Large intestine (tissue), 3 donors: ENCODE data around the gene NOX3. TPM values are rescaled to one million over a fixed set of nuclear protein-coding genes. Genes with fewer than 3 reads are reported as not detected.

Experiments used
- DNase-seq, 2 donors: peaks; one replicate each; pipeline versions ENCODE4 v3.0.0 to v3.0.0-alpha.2; 2013
- H3K27ac ChIP-seq: one replicate; pipeline ENCODE4 v1.5.1; 2013; ENCODE audit warnings: low read length
- H3K27me3 ChIP-seq: 2 replicates; pipeline ENCODE4 v1.6.1; 2013; ENCODE audit warnings: low read length; ENCODE audit not compliant: control insufficient read depth, insufficient read depth
- H3K36me3 ChIP-seq: 2 replicates; pipeline ENCODE4 v1.6.1; 2013; ENCODE audit warnings: low read length; ENCODE audit not compliant: control insufficient read depth, insufficient read depth
- H3K4me1 ChIP-seq: one replicate; pipeline ENCODE4 v1.6.1; 2013; ENCODE audit warnings: low read length; ENCODE audit not compliant: control insufficient read depth, insufficient read depth
- H3K4me3 ChIP-seq: one replicate; pipeline ENCODE4 v1.5.1; 2013; ENCODE audit warnings: low read length
- H3K9me3 ChIP-seq: one replicate; pipeline ENCODE4 v1.6.1; 2013; ENCODE audit warnings: mild to moderate bottlenecking, low read depth, low read length, moderate library complexity; ENCODE audit not compliant: control insufficient read depth
- WGBS: methylation state at CpG from one replicate; pipeline ENCODE4 v1.1.5; 2013; ENCODE audit warnings: low lambda C conversion rate; ENCODE audit not compliant: insufficient coverage; 5-methylcytosine and 5-hydroxymethylcytosine counted together
- polyA plus RNA-seq: library from polyadenylated mRNA; unstranded; fragments of 120-200 nt; gene quantifications from one replicate; pipeline ENCODE4 v1.2.1, GENCODE V29; 2013

Gene NOX3
- polyA plus RNA-seq, 1 donor: not detected

DNA sequence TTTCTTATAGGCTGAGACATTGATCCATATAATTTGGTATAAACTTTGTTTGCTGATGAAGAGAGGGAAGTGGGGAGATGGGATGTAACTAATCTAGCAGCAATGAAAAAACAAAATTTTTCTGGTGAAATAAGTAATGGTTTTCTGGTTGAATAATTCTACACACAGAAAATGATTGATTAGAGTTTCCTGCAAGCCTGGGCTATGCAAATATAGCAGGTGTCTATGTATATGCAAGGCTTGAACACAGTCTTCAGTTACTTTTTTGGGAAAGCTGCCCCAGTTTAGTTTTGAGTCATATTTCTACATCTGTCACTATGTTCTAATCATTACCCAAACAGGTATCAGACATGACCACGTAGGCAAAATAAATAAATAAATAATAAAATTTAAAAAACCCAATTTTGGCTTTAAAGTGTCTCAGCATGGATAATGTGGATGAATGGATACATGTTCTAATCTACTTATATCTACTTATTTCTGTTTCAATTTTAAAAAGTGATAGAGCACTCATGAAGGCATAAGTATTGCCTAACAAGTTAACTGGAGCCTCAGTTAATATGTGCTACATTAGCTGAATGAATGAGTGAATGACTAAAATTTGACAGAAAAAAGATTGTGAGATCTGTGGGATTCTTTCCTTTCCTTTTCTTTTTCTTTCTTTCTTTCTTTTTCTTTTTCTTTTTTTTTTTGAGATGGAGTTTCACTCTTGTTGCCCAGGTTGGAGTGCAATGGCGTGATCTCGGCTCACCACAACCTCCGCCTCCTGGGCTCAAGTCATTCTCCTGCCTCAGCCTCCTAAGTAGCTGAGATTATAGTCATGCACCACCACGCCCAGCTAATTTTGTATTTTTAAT, 104.1 kb downstream of the NOX3 start:
- WGBS: 93% methylated on average over 2 of the region's 5 CpGs
- no peaks in the 10 kb centered on the region for H3K4me1 ChIP-seq
- H3K27me3 ChIP-seq: no peaks in the 10 kb centered on the region
- H3K9me3 ChIP-seq: peaks cover 4% of the 10 kb centered on the region
- DNase-seq: no peak
- H3K27ac ChIP-seq: no peak overlapping the region
- no peaks in the 10 kb centered on the region for H3K36me3 ChIP-seq
- H3K4me3 ChIP-seq: no peak overlapping the region

DNA sequence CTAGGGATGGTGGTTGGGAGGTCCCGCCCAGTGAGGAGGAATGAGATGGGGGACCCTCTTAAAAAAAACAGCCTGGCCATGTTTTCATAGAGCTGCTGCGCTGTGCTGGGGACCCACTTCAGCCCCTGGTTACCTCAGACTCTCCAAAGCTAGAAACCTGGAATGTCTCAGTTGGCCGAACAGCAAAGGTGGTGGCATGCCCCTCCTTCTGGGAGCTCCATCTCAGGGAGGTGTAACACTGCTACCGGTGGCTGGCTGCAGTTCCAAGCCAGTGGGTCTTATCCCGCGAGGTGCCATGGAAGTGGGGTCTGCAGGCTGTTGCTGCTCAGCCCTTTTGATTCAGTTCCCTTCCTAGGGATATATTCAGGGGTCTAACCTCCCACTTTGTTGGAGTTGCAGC, 105.7 kb downstream of the NOX3 start:
- Histone ChIP-seq H3K9me3 (peaks cover 13% of the 10 kb centered on the region), H3K27me3 (no peaks in the 10 kb centered on the region), H3K4me1 (no peaks in the 10 kb centered on the region), H3K4me3 (no peak overlapping the region), H3K36me3 (no peaks in the 10 kb centered on the region), H3K27ac (no peak overlapping the region)
- no CpG with 5 or more reads among the region's 6 CpGs for WGBS
- DNase-seq: no peak

DNA sequence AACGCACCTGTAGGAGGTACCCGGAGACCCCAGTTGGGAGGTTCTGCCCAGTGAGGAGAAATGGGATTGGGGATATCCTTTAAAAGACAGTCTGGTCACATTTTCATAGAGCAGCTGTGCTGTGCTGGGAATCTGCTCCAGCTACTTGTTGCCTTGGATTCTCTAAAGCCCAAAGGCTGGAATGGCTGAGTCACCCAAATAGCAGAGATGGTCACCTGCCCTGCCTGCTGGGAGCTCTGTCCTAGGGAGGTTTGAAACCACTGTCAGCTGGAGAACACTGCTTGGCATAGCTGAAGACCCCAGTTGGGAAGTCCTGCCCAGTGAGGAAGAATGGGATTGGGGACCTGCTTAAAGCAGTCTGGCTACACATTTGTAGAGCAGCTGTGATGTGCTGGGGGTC, 106.5 kb downstream of the NOX3 start:
- Histone ChIP-seq H3K27ac (no peak overlapping the region), H3K4me3 (no peak overlapping the region), H3K4me1 (no peaks in the 10 kb centered on the region), H3K9me3 (peaks cover 13% of the 10 kb centered on the region), H3K27me3 (no peaks in the 10 kb centered on the region), H3K36me3 (no peaks in the 10 kb centered on the region)
- no peak for DNase-seq
- no CpG with 5 or more reads among the region's 2 CpGs for WGBS

DNA sequence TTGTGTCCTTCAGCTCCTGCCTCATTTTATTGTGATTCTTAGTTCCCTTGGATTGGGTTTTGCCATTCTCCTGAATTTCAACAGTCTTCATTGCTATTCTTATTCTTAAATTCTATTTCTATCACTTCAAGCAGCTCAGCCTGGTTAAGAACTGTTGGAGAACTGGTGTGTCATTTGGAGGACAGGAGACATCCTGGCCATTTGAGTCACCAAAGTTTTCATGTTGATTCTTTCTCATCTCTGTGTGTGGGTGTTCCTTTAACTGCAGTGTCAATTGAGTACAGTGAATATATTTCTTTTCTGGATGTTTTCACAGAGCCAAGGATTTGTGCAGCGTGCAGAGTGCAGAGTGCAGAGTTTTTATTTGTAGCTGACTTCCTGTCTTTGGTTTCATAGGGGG, 107.8 kb downstream of the NOX3 start:
- Histone ChIP-seq H3K4me1 (no peaks in the 10 kb centered on the region), H3K27me3 (no peaks in the 10 kb centered on the region), H3K27ac (no peak overlapping the region), H3K36me3 (no peaks in the 10 kb centered on the region), H3K9me3 (peaks cover 9% of the 10 kb centered on the region), H3K4me3 (no peak overlapping the region)
- DNase-seq: no peak
- WGBS: no CpG with 5 or more reads among the region's 1 CpG

DNA sequence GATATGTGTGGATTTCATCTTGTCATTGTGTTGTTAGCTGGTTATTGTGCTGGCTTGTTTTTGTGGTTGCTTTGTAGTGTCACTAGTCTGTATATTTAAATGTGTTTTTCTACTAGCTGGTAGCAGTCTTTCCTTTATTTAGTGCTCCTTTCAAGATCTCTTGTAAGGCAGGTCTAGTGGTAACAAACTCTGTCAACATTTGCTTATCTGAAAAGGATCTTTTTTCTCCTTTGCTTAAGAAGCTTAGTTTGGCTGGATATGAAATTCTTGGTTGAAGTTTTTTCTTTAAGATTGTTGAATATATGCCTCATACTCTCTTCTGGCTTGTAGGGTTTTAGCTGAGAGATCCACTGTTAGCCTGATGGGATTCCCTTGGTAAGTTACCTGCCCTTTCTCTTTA, 108.7 kb downstream of the NOX3 start:
- no peaks in the 10 kb centered on the region for H3K27me3 ChIP-seq
- H3K27ac ChIP-seq: no peak overlapping the region
- DNase-seq: no peak
- peaks cover 9% of the 10 kb centered on the region for H3K9me3 ChIP-seq
- no peaks in the 10 kb centered on the region for H3K4me1 ChIP-seq
- no peaks in the 10 kb centered on the region for H3K36me3 ChIP-seq
- H3K4me3 ChIP-seq: no peak overlapping the region

Other genes starting within 250 kb of the NOX3 start
- gene CLDN20, start 191.8 kb downstream of the NOX3 start, polyA plus RNA-seq: 0.67 TPM
- gene TFB1M, start 141.4 kb downstream of the NOX3 start, polyA plus RNA-seq: 17.8 TPM